Effector memory CD4-positive, alpha-beta T cell (primary cell): Measurements from ENCODE around the gene BASP1.

Source experiments
- DNase-seq, 3 donors: peaks; one replicate each; pipeline ENCODE4 v3.0.0-alpha.2; 2020
- H3K27ac ChIP-seq: 2 replicates; pipeline ENCODE4 v1.7.0; 2013; ENCODE audit warnings: mild to moderate bottlenecking, low read length, moderate library complexity; ENCODE audit not compliant: insufficient read depth, poor library complexity, severe bottlenecking
- H3K27me3 ChIP-seq: replicated peaks from 2 replicates; pipeline ENCODE4 v1.7.0; 2013; ENCODE audit warnings: mild to moderate bottlenecking, low read length; ENCODE audit not compliant: insufficient read depth, control insufficient read depth, poor library complexity, severe bottlenecking
- H3K36me3 ChIP-seq: 2 replicates; pipeline ENCODE4 v1.7.0; 2013; ENCODE audit warnings: mild to moderate bottlenecking, low read length, moderate library complexity; ENCODE audit not compliant: control insufficient read depth, insufficient read depth
- H3K4me1 ChIP-seq: 2 replicates; pipeline ENCODE4 v1.7.0; 2013; ENCODE audit warnings: low read length, mild to moderate bottlenecking; ENCODE audit not compliant: control insufficient read depth, insufficient read depth, poor library complexity, severe bottlenecking
- H3K4me3 ChIP-seq: 2 replicates; pipeline ENCODE4 v1.7.0; 2013; ENCODE audit warnings: low read length, low read depth, mild to moderate bottlenecking; ENCODE audit not compliant: insufficient read depth, poor library complexity, severe bottlenecking
- H3K9me3 ChIP-seq: 2 replicates; pipeline ENCODE4 v1.7.0; 2013; ENCODE audit warnings: mild to moderate bottlenecking, low read length, moderate library complexity; ENCODE audit not compliant: control insufficient read depth

Gene BASP1

GRCh38 chr5:17221843-17222636 is 4.6 kb downstream of the BASP1 start:
- Histone ChIP-seq H3K36me3 (no peaks in the 10 kb centered on the region), H3K27me3 (peaks cover 9% of the 10 kb centered on the region), H3K4me1 (peaks cover 5% of the 10 kb centered on the region), H3K9me3 (no peaks in the 10 kb centered on the region), H3K4me3 (no peak overlapping the region), H3K27ac (no peak overlapping the region)
- no peak for DNase-seq

DNA sequence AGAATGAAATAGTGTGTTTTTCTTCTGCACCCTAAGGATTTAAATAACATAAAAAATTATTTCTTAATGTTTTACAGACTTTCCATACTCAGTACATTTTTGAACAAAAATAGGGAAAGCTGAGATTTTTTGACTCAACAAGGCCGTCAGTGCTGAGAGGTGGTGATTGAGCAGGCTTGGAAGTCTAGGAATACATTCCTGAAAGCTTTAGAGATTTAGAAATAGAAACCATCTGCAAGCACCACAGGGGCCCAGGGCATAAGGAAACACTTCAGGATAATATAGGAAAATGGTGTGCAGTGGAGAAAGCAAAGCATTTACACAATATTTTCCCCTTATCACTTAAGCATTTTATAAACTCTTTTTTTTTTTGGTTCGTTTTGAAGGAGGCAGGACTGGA is 5.2 kb downstream of the BASP1 start:
- Histone ChIP-seq H3K4me3 (no peak overlapping the region), H3K9me3 (no peaks in the 10 kb centered on the region), H3K27me3 (peaks cover 9% of the 10 kb centered on the region), H3K4me1 (peaks cover 5% of the 10 kb centered on the region), H3K36me3 (no peaks in the 10 kb centered on the region), H3K27ac (no peak overlapping the region)
- DNase-seq: no peak

- Histone ChIP-seq H3K9me3 (no peaks in the 10 kb centered on the region), H3K36me3 (no peaks in the 10 kb centered on the region), H3K4me3 (no peak overlapping the region), H3K4me1 (peaks cover 3% of the 10 kb centered on the region), H3K27ac (no peak overlapping the region), H3K27me3 (peaks cover 9% of the 10 kb centered on the region)
- no peak for DNase-seq
These were observed 6.1 kb downstream of the BASP1 start for GRCh38 chr5:17223367-17224185.

DNA sequence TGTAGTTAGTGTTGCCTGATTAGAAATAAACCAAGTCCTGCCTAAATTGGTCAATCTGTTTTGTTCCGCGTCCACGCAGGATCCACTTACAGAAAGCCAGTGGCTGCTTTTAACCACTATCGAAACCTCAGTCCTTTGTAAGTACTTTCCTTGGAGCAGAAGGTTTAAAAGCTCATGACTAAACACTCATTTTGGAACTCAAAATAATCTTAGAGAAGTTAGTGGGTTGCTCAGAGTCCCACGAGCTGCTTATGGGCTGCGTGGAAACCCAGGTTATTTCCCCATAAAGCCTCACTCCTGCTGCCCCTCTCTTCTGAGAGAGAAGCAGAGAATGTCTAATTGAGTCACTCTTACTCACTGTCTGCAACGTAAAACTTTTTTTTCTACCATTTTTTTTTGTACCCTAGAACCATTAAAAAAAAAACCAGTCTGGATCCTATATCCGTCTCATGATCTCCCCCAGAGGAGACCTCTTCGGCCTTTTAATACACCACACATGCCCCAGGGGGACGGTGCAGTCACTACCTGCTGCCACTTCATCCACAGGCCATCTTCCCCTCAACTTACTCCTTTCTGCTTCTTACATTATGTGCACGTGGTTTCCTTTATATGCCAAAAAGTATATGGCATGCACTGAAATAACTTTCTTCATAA is 7.6 kb downstream of the BASP1 start:
- Histone ChIP-seq H3K4me3 (no peak overlapping the region), H3K27ac (no peak overlapping the region), H3K4me1 (no peaks in the 10 kb centered on the region), H3K36me3 (no peaks in the 10 kb centered on the region), H3K27me3 (no peaks in the 10 kb centered on the region), H3K9me3 (no peaks in the 10 kb centered on the region)
- no peak for DNase-seq

- Histone ChIP-seq H3K4me1 (no peaks in the 10 kb centered on the region), H3K27me3 (no peaks in the 10 kb centered on the region), H3K9me3 (no peaks in the 10 kb centered on the region), H3K27ac (no peak overlapping the region), H3K36me3 (no peaks in the 10 kb centered on the region), H3K4me3 (no peak overlapping the region)
- DNase-seq: no peak
These were observed 8.1 kb downstream of the BASP1 start for GRCh38 chr5:17225520-17225919.

- no peak overlapping the region for H3K27ac ChIP-seq
- H3K4me3 ChIP-seq: no peak overlapping the region
- H3K4me1 ChIP-seq: no peaks in the 10 kb centered on the region
- H3K36me3 ChIP-seq: no peaks in the 10 kb centered on the region
- no peaks in the 10 kb centered on the region for H3K9me3 ChIP-seq
- no peaks in the 10 kb centered on the region for H3K27me3 ChIP-seq
- no peak for DNase-seq
These were observed 10.4 kb downstream of the BASP1 start for GRCh38 chr5:17227868-17228267.

- no peaks in the 10 kb centered on the region for H3K9me3 ChIP-seq
- H3K4me3 ChIP-seq: no peak overlapping the region
- no peak for DNase-seq
- no peak overlapping the region for H3K27ac ChIP-seq
- no peaks in the 10 kb centered on the region for H3K36me3 ChIP-seq
- H3K4me1 ChIP-seq: no peaks in the 10 kb centered on the region
- H3K27me3 ChIP-seq: no peaks in the 10 kb centered on the region
These were observed 11.4 kb downstream of the BASP1 start for GRCh38 chr5:17228821-17229291.

- Histone ChIP-seq H3K27me3 (no peaks in the 10 kb centered on the region), H3K27ac (no peak overlapping the region), H3K4me1 (no peaks in the 10 kb centered on the region), H3K9me3 (no peaks in the 10 kb centered on the region), H3K4me3 (no peak overlapping the region), H3K36me3 (no peaks in the 10 kb centered on the region)
- no peak for DNase-seq
These were observed 11.9 kb downstream of the BASP1 start for GRCh38 chr5:17229313-17229712.

DNA sequence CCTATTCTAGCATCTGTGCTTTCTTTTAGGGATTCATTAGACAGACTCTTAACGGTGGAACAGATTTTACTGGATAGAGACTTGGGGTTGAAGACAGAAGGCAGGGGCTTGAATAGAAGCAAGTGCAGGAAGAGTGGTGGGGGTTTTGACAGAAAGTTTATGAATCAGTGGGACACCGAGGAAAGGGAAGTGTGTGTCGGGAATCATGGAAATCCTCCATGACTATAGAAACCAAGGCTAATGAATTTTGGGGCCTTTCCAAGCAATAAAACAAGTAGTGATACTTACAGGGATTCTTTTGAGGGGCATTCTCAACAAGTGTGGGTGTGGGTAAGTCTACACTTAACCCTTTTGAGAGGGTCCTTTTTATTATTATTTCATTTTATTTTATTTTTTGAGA is 12.8 kb downstream of the BASP1 start:
- H3K27me3 ChIP-seq: no peaks in the 10 kb centered on the region
- no peak overlapping the region for H3K4me3 ChIP-seq
- no peak overlapping the region for H3K27ac ChIP-seq
- no peak for DNase-seq
- H3K36me3 ChIP-seq: no peaks in the 10 kb centered on the region
- no peaks in the 10 kb centered on the region for H3K9me3 ChIP-seq
- no peaks in the 10 kb centered on the region for H3K4me1 ChIP-seq
